Transverse colon (tissue), 4 donors: ENCODE measurements around the gene SEPTIN5. TPM values are rescaled to one million over a fixed set of nuclear protein-coding genes. Genes with fewer than 3 reads are reported as not detected.
A peak's percentile ranks its signal among the peaks of the same experiment; 100 is the strongest.

Source experiments
- DNase-seq: peaks from one replicate; pipeline ENCODE4 v3.0.0-alpha.2; 2019
- H3K27ac ChIP-seq, 4 donors: fragments of 200-600 bp; sonication (generic); 2 replicates each; pipeline ENCODE4 v1.5.1; 2016 to 2018; ENCODE audit warnings: inconsistent platforms in 4 of 4
- H3K27me3 ChIP-seq: fragments of 200-600 bp; sonication (generic); 2 replicates; pipeline ENCODE4 v1.5.1; 2017; ENCODE audit warnings: inconsistent platforms
- H3K36me3 ChIP-seq, 4 donors: fragments of 200-600 bp; sonication (generic); 2 replicates each; pipeline ENCODE4 v1.5.1; 2017 to 2019; ENCODE audit warnings: inconsistent platforms in 4 of 4
- H3K4me1 ChIP-seq, 4 donors: fragments of 200-600 bp; sonication (generic); 2 replicates each; pipeline ENCODE4 v1.5.1; 2017 to 2020; ENCODE audit warnings: inconsistent platforms in 4 of 4
- H3K4me3 ChIP-seq, 4 donors: fragments of 200-600 bp; sonication (generic); 1 replicate in 1 of 4; 2 replicates in 3 of 4; pipeline versions ENCODE4 v1.5.1 to v1.6.1; 2017 to 2019; ENCODE audit warnings: inconsistent platforms in 4 of 4
- H3K9me3 ChIP-seq, 2 donors: fragments of 200-600 bp; sonication (generic); 2 replicates each; pipeline ENCODE4 v1.5.1; 2017 to 2019; ENCODE audit warnings: inconsistent platforms in 2 of 2
- EP300 ChIP-seq: sonication (generic); formaldehyde crosslinking; IDR thresholded peaks from one replicate; pipeline ENCODE4 v1.6.1; 2017; ENCODE audit warnings: antibody characterized with exemption, low read depth
- POLR2A ChIP-seq: fragments of 450-650 bp; IDR thresholded peaks from one replicate; pipeline ENCODE4 v1.6.1; 2016; ENCODE audit warnings: antibody characterized with exemption, mild to moderate bottlenecking, moderate library complexity
- POLR2AphosphoS5 ChIP-seq, 3 donors: sonication (generic); formaldehyde crosslinking; IDR thresholded peaks; one replicate each; pipeline ENCODE4 v1.6.1; 2016; ENCODE audit warnings: antibody characterized with exemption in 3 of 3
- WGBS, 2 donors: methylation state at CpG; one replicate each; pipeline ENCODE4 v1.1.5; 2018; ENCODE audit warnings: low coverage in 1 of 2; 5-methylcytosine and 5-hydroxymethylcytosine counted together
- in situ Hi-C, 4 donors: fragments of 200-750 bp; cut with MboI; loops; one replicate each; pipeline versions ENCODE4 v1.15.0 to v1.15.1; 2017; ENCODE audit warnings: low sequenced_read_pairs in 3 of 4, low pct_ligation_motif_present in 1 of 4, low pct_unique_long_range_greater_than_20kb in 1 of 4
- intact Hi-C: fragments of 100-400 bp; cut with DNase I; formaldehyde crosslinking; loops from one replicate; pipeline ENCODE4 v1.15.1; 2023; ENCODE audit warnings: low total_unique reads
- total RNA-seq, 4 donors: library from RNA; depleted of rRNA; stranded (reverse); fragments of >200 nt; gene quantifications; one replicate each; pipeline ENCODE4 v1.1.0, GENCODE V29; 2016
- TF ChIP-seq, protein P1 (sequence below), 5 experiments: fragments of 200-600 bp in 3 of 5; fragments of 450-650 bp in 2 of 5; sonication (generic) in 3 of 5; IDR thresholded peaks; 1 replicate in 2 of 5; 2 replicates in 3 of 5; pipeline ENCODE4 v1.5.1; 2016 to 2017; ENCODE audit warnings: antibody characterized with exemption in 5 of 5, inconsistent platforms in 3 of 5, mild to moderate bottlenecking in 2 of 5, moderate library complexity in 1 of 5

SEPTIN5 gene
- total RNA-seq, 4 donors from 2014 or later, result 2.5 to 709 (median 5.4) TPM

GRCh38 chr22:19755145-19755710 lies 40.9 kb downstream of the SEPTIN5 start:
- in situ Hi-C loops (no loop called here), intact Hi-C loops (no loop called here)
- 10% methylated on average over 40 of the region's 59 CpGs; no CpG with 5 or more reads in 1 of the 2 donors for WGBS, 2 donors
- Histone ChIP-seq H3K9me3 (no peaks in the 10 kb centered on the region), H3K27me3 (peaks cover 96% of the 10 kb centered on the region), H3K36me3 (no peaks in the 10 kb centered on the region), H3K4me1 (peaks cover 9 to 34% (median 16%) of the 10 kb centered on the region in 4 donors), H3K4me3 (no peak overlapping the region), H3K27ac (no peak overlapping the region)
- TF ChIP-seq EP300, result no peak
- DNase-seq, result no peak

DNA sequence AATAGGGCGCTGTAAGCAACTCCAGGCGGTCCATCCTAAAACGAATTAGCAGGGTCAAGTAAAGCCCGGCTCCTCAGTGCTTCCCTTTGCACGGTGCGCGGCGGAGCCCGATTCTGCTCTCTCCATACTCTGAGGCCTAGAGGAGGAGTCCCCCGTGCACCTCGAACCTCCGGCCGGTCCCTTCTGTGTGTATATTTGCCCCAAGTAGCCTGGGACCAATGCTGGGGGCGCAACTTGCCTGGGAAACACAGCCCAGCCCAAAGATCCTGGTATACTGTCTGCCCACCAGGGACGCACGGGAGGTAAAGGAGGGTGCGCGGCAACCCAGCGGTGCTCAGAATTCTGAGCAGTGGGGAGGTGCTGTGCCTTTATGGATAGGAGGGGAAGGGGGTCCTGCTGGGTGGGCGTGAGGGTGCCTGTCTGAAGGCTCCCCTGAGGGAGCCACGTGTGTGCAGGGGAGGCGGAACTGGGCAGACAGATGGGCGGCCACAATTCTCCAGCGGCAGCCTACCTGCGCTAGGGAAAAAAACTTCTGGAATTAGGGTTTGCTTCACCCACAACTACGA lies 41.5 kb downstream of the SEPTIN5 start:
- H3K4me3 ChIP-seq, result no peak overlapping the region
- H3K9me3 ChIP-seq, result no peaks in the 10 kb centered on the region
- peaks cover 9 to 35% (median 17%) of the 10 kb centered on the region in 4 donors for H3K4me1 ChIP-seq
- H3K36me3 ChIP-seq, result no peaks in the 10 kb centered on the region
- peaks cover 94% of the 10 kb centered on the region for H3K27me3 ChIP-seq
- in situ Hi-C loops, result no loop called here
- H3K27ac ChIP-seq, result no peak overlapping the region
- 6% methylated on average over 21 of the region's 26 CpGs; no CpG with 5 or more reads in 1 of the 2 donors for WGBS, 2 donors
- no peak for TF ChIP-seq EP300
- TF ChIP-seq POLR2A, result no peak
- TF ChIP-seq, protein P1, sequence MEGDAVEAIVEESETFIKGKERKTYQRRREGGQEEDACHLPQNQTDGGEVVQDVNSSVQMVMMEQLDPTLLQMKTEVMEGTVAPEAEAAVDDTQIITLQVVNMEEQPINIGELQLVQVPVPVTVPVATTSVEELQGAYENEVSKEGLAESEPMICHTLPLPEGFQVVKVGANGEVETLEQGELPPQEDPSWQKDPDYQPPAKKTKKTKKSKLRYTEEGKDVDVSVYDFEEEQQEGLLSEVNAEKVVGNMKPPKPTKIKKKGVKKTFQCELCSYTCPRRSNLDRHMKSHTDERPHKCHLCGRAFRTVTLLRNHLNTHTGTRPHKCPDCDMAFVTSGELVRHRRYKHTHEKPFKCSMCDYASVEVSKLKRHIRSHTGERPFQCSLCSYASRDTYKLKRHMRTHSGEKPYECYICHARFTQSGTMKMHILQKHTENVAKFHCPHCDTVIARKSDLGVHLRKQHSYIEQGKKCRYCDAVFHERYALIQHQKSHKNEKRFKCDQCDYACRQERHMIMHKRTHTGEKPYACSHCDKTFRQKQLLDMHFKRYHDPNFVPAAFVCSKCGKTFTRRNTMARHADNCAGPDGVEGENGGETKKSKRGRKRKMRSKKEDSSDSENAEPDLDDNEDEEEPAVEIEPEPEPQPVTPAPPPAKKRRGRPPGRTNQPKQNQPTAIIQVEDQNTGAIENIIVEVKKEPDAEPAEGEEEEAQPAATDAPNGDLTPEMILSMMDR (IDR thresholded peaks at IDR 0.05), result no peak
- TF ChIP-seq POLR2AphosphoS5 (IDR thresholded peaks at IDR 0.05), result no peak
- DNase-seq, result no peak
- intact Hi-C loops, result no loop called here

DNA sequence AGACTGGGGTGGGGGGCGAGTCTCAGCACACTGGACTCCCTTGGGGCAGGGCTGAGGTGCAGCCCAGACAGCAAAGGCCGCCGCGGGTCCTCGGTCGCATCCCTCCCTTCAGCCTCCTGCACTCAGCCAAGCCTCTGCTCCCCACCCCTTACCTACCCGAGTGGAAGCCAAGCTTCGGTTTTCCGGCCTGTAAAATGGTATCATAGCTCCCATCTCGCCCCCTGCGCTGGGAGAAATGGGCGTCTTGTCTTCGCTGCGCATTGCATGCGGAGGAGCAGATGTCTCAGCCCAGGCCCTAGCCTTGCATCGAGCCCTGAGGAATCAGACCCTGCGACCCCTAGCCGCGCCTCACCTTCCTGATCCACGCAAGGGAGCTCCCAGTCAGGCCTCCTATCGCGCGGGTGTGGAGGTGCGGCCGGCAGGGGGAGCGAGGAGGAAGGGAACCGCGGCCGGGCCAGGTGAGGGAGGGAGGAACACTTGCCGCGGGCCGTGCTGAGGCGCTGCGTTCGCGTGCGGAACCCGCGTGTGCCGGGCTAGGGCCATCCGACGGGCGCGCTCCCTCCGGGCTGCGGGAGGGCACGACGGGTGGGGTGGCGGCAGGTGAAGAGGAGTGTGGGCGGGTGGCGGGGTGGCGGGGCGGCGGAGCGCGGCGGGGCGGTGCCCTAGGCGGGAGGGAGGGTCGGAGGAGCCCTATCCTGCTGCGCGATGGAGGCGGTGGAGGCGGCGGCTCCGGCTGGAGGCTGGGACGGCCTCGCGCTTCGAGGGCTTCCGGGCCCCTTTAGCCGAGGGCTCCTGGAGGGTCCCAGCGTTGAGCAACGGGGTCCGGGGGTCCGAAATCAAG lies 42.2 kb downstream of the SEPTIN5 start:
- Histone ChIP-seq H3K9me3 (no peaks in the 10 kb centered on the region), H3K27ac (no peak overlapping the region), H3K4me3 (peak overlapping the region in 2 of 4 donors; percentile 19 to 40), H3K27me3 (peaks cover 92% of the 10 kb centered on the region), H3K36me3 (no peaks in the 10 kb centered on the region), H3K4me1 (peaks cover 9 to 40% (median 17%) of the 10 kb centered on the region in 4 donors)
- in situ Hi-C loops, result no loop called here
- whole genome bisulfite sequencing, 2 donors, result 8% methylated on average over 20 of the region's 76 CpGs; no CpG with 5 or more reads in 1 of the 2 donors
- TF ChIP-seq POLR2A, result no peak
- TF ChIP-seq, protein P1 (IDR thresholded peaks at IDR 0.05), result peak; percentile 45 to 74 (median 49)
- intact Hi-C loops, result no loop called here
- DNase-seq, result peak; percentile 71

DNA sequence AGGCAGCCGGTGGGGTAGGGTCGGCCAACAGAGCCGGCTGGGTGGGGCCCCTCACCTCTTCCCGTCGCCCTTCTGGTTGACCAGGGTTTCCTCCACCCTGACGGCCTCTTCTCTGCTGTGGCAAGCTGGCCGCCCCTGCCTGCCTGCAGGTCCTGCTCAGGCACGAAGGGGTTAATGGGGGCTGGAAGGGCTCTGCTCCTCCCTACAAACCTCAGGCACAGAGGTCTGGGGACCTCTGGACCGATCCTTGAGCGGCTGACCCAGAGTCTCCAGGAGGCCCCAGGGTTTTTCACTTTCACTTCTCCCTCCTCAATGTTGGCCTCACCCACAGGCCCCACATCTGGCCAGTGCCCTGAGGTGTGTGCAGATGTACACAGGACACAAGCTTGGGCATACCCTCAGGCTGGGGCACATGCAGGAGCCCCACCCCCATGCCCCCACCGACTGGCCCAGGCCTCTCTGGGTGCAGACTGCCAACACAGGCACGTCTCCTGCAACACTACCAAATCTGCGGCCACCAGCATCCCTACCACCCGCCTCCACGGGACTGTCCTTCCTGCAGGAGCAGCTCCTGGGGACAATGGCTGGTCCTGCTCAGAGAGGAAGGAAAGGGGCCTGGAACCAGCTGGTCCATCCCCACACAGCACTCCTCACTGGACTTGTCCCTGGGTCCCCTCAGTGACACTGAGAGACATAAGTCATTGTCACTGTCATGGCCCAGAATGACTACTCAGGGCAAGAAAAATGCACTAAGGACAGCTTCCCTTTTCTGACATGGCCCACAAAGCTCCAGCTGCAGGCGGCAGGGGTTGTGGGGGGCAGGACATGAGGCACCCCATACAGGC lies 43.1 kb downstream of the SEPTIN5 start:
- in situ Hi-C loops, result no loop called here
- WGBS, 2 donors, result 43% methylated on average over 9 of the region's 16 CpGs; no CpG with 5 or more reads in 1 of the 2 donors
- peak; percentile 16 for DNase-seq
- TF ChIP-seq POLR2AphosphoS5 (IDR thresholded peaks at IDR 0.05), result no peak
- no peak for TF ChIP-seq POLR2A
- TF ChIP-seq, protein P1 (IDR thresholded peaks at IDR 0.05), result no peak
- TF ChIP-seq EP300, result no peak
- H3K4me3 ChIP-seq, result peak overlapping the region in 2 of 4 donors; percentile 19 to 40
- peaks cover 92% of the 10 kb centered on the region for H3K27me3 ChIP-seq
- no peak overlapping the region for H3K27ac ChIP-seq
- peaks cover 9 to 40% (median 17%) of the 10 kb centered on the region in 4 donors for H3K4me1 ChIP-seq
- intact Hi-C loops, result no loop called here
- H3K9me3 ChIP-seq, result no peaks in the 10 kb centered on the region
- H3K36me3 ChIP-seq, result no peaks in the 10 kb centered on the region
